ENCODE data around the gene PRKCSH. TPM values are rescaled to one million over a fixed set of nuclear protein-coding genes. Genes with fewer than 3 reads are reported as not detected.

Gene PRKCSH
- total RNA-seq, 4 donors from 2014 or later, result 81.0 to 141 (median 98.7) TPM

DNA sequence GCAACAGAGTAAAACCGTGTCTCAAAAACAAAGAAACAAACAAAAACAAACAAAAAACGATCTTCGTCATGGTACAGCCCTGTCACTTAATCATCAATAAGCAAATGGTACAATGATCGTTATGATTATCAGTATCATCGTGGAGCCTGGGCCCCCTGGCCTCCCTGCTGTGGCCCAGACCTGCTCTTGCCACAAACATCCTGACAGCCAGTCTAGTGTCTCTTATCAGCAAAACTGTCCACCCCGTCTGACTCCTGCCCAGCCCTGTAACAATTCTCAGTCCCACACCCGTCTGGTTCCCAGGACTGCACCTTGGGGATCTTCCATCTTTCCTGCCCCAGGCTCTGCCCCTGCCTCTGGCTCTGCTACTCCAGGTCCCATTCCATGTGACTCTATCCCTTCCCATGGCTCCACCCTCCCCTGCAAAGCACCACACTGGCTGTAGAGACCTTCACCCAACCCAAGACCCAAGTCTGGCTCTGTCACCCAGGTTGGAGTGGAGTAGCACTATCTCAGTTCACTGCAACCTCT is 64.5 kb downstream of the PRKCSH start:
- no peak for TF ChIP-seq POLR2A (IDR thresholded peaks at IDR 0.05; ENCODE audit: low read depth)
- intact Hi-C loops (cut with DNase I), result loop anchor here (10.0 kb wide), 1 partner anchor 65 kb away; the partner anchor contains the start of genes ODAD3 and PRKCSH
- 87% methylated on average over 7 of the region's 7 CpGs for WGBS
- no peak for DNase-seq (ENCODE audit: extremely low spot score)
- H3K4me1 ChIP-seq, result peaks cover 0 to 14% (median 10%) of the 10 kb centered on the region in 4 donors
- no peaks in the 10 kb centered on the region for H3K27me3 ChIP-seq
- H3K27ac ChIP-seq (replicated peaks in 1 of 4), result no peak overlapping the region
- H3K9me3 ChIP-seq, result no peaks in the 10 kb centered on the region
- no peak overlapping the region for H3K4me3 ChIP-seq
- H3K36me3 ChIP-seq, result peaks cover 2 to 61% (median 32%) of the 10 kb centered on the region in 4 donors

Small RNA genes within 50 kb of the gene (small RNA-seq; reads per million reads assigned to genes)
- gene MIR7974 (0 reads per million in 3 donors), gene RF00019 (0 reads per million in 3 donors)

Other genes with a start within 250 kb of the PRKCSH start
- gene KANK2, start 238.1 kb upstream of the PRKCSH start, total RNA-seq, result 1,000 to 10,000 TPM; 1,125 to 1,746 (median 1,157) TPM
- gene ANGPTL8, start 196.0 kb upstream of the PRKCSH start, total RNA-seq, result 1 to 10 TPM in 1 of 4 donors, not detected in 3; 2.0 TPM
- 10 to 100 TPM; 32.6 to 51.0 (median 40.1) TPM for gene DOCK6, start 173.1 kb upstream of the PRKCSH start, total RNA-seq
- not detected for gene TSPAN16, start 139.5 kb upstream of the PRKCSH start, total RNA-seq
- gene RAB3D, start 96.0 kb upstream of the PRKCSH start, total RNA-seq, result 10 to 100 TPM; 15.1 to 40.3 (median 27.9) TPM
- 100 to 1,000 TPM; 197 to 241 (median 206) TPM for gene TMEM205, start 89.4 kb upstream of the PRKCSH start, total RNA-seq
- 10 to 100 TPM in 3 of 4 donors, 1 to 10 TPM in 1; 8.3 to 17.6 (median 13.8) TPM for gene CCDC159, start 89.1 kb upstream of the PRKCSH start, total RNA-seq
- gene PLPPR2, start 80.2 kb upstream of the PRKCSH start, total RNA-seq, result 10 to 100 TPM; 32.0 to 49.8 (median 37.5) TPM
- 1 to 10 TPM in 3 of 4 donors, under 1 TPM in 1; 0.66 to 1.7 (median 1.5) TPM for gene SWSAP1, start 61.0 kb upstream of the PRKCSH start, total RNA-seq
- gene EPOR, start 51.3 kb upstream of the PRKCSH start, total RNA-seq, result 1 to 10 TPM in 3 of 4 donors, under 1 TPM in 1; 0.99 to 5.2 (median 4.4) TPM
- gene RGL3, start 16.3 kb upstream of the PRKCSH start, total RNA-seq, result 1 to 10 TPM; 1.2 to 7.9 (median 2.0) TPM
- under 1 TPM in 2 of 4 donors, not detected in 2; 0.39 to 0.83 TPM for gene ODAD3, start 514 bp upstream of the PRKCSH start, total RNA-seq
- under 1 TPM; under 0.01 to 0.69 (median 0.31) TPM for gene ELAVL3, start 45.4 kb downstream of the PRKCSH start, total RNA-seq
- 10 to 100 TPM in 1 of 4 donors, 1 to 10 TPM in 3; 9.1 to 13.9 (median 9.4) TPM for gene ZNF653, start 70.2 kb downstream of the PRKCSH start, total RNA-seq
- gene ECSIT, start 93.5 kb downstream of the PRKCSH start, total RNA-seq, result 10 to 100 TPM; 72.7 to 97.5 (median 81.8) TPM
- 1,000 to 10,000 TPM; 2,877 to 3,384 (median 2,954) TPM for gene CNN1, start 103.2 kb downstream of the PRKCSH start, total RNA-seq
- gene ELOF1, start 123.6 kb downstream of the PRKCSH start, total RNA-seq, result 10 to 100 TPM; 27.0 to 39.1 (median 30.5) TPM
- gene ACP5, start 142.0 kb downstream of the PRKCSH start, total RNA-seq, result 10 to 100 TPM in 3 of 4 donors, 1 to 10 TPM in 1; 7.3 to 16.0 (median 13.3) TPM
- 10 to 100 TPM in 1 of 4 donors, 1 to 10 TPM in 3; 7.8 to 10.2 (median 7.9) TPM for gene ZNF627, start 161.8 kb downstream of the PRKCSH start, total RNA-seq

Measured in esophagus muscularis mucosa (tissue), 4 donors.